K562 (cell line): ENCODE measurements around the gene MRPL30. TPM values are rescaled to one million over a fixed set of nuclear protein-coding genes. Genes with fewer than 3 reads are reported as not detected.
A peak's percentile ranks its signal among the peaks of the same experiment; 100 is the strongest.

Source experiments
- BCL6 ChIP-seq: fragments of 250-450 bp; sonication (Bioruptor Pico); IDR thresholded peaks from 2 replicates; pipeline ENCODE4 v1.4.0; 2020
- KLF16 ChIP-seq: IDR thresholded peaks from 2 replicates; pipeline ENCODE4 v1.6.1; 2016; ENCODE audit warnings: antibody characterized with exemption
- MEIS2 ChIP-seq: fragments of 450-650 bp; IDR thresholded peaks from 2 replicates; pipeline ENCODE4 v1.6.1; 2014; ENCODE audit warnings: mild to moderate bottlenecking; ENCODE audit not compliant: partially characterized antibody
- NFYB ChIP-seq: IDR thresholded peaks from 2 replicates; pipeline ENCODE4 v1.6.1; 2011; ENCODE audit warnings: mild to moderate bottlenecking, moderate library complexity; ENCODE audit not compliant: insufficient read length; ENCODE audit errors: extremely low read depth
- RBM39 ChIP-seq: fragments of 200-400 bp; formaldehyde crosslinking; optimal IDR thresholded peaks from 2 replicates; pipeline ENCODE3; 2018; ENCODE audit warnings: low read depth, low read length
- SIN3B ChIP-seq: fragments of 450-650 bp; IDR thresholded peaks from 2 replicates; pipeline ENCODE4 v1.6.1; 2017; ENCODE audit warnings: low read depth, mild to moderate bottlenecking, moderate library complexity
- SNRNP70 ChIP-seq: fragments of 200-400 bp; formaldehyde crosslinking; optimal IDR thresholded peaks from 2 replicates; pipeline ENCODE3; 2017; ENCODE audit warnings: low read depth, low read length
- TBL1XR1 ChIP-seq, 2 experiments: IDR thresholded peaks; 2 replicates each; pipeline ENCODE4 v1.6.1; 2012; ENCODE audit warnings: improper control_type of control experiment in 2 of 2, low read length in 2 of 2, mild to moderate bottlenecking in 1 of 2
- TSC22D4 ChIP-seq: fragments of 450-650 bp; IDR thresholded peaks from 2 replicates; pipeline ENCODE4 v1.6.1; 2016; ENCODE audit warnings: missing genetic modification characterization, missing biosample characterization, control low read depth
- ZNF324 ChIP-seq: fragments of 250-450 bp; sonication (Bioruptor Pico); IDR thresholded peaks from 2 replicates; pipeline ENCODE4 v1.4.0; 2020; ENCODE audit warnings: mild to moderate bottlenecking
- ZNF561 ChIP-seq: fragments of 450-650 bp; formaldehyde crosslinking; conservative IDR thresholded peaks from 2 replicates; pipeline ENCODE4 v1.4.0; 2020; ENCODE audit warnings: mild to moderate bottlenecking, moderate library complexity
- polyA plus RNA-seq, 8 experiments: library from polyadenylated mRNA; depleted of rRNA in 4 of 8; stranded (reverse) in 5 of 8; unstranded in 3 of 8; fragments of >200 nt; fragmentation: Nextera tagmentation in 2 of 8; fragmentation: Illumina TruSeq in 1 of 8; extraction: Ambion mirVana in 2 of 8; extraction: Trizol in 1 of 8; gene quantifications; 2 replicates each; pipeline versions ENCODE4 v1.2.1 to v1.2.3, GENCODE V29; 2011 to 2014; ENCODE audit warnings: inconsistent platforms in 1 of 8, missing spikeins in 1 of 8
- total RNA-seq, 7 experiments: library from RNA; depleted of rRNA in 6 of 7; stranded (reverse); fragments of >200 nt in 6 of 7; fragmentation: Illumina TruSeq in 2 of 7; extraction: Trizol in 2 of 7; gene quantifications; 2 replicates each; pipeline versions ENCODE4 v1.2.1 to v1.2.3, GENCODE V29; 2011 to 2021; ENCODE audit warnings: low replicate concordance in 1 of 7
- TF ChIP-seq, protein P1 (sequence below): fragments of 250-450 bp; sonication (Bioruptor Pico); IDR thresholded peaks from 2 replicates; pipeline ENCODE4 v1.4.0; 2020
- TF ChIP-seq, protein P2 (sequence below): sonication (generic); IDR thresholded peaks from 2 replicates; pipeline ENCODE4 v1.6.1; 2016
- TF ChIP-seq, protein P3 (sequence below): fragments of 250-450 bp; sonication (Bioruptor Pico); IDR thresholded peaks from 2 replicates; pipeline ENCODE4 v1.4.0; 2020
- TF ChIP-seq, protein P4 (sequence below): IDR thresholded peaks from 2 replicates; pipeline ENCODE4 v1.6.1; 2011; ENCODE audit not compliant: insufficient read length; ENCODE audit errors: extremely low read depth
- TF ChIP-seq, protein P5 (sequence below): fragments of 250-450 bp; sonication (Bioruptor Pico); IDR thresholded peaks from 2 replicates; pipeline ENCODE4 v1.4.0; 2020; ENCODE audit warnings: mild to moderate bottlenecking

The MRPL30 gene
- total and polyA plus RNA-seq, 9 of the 15 experiments (the other 6 are each of a cell fraction or from before 2014, with no cell fraction given), result 63.3 to 130 (median 87.0) TPM

DNA sequence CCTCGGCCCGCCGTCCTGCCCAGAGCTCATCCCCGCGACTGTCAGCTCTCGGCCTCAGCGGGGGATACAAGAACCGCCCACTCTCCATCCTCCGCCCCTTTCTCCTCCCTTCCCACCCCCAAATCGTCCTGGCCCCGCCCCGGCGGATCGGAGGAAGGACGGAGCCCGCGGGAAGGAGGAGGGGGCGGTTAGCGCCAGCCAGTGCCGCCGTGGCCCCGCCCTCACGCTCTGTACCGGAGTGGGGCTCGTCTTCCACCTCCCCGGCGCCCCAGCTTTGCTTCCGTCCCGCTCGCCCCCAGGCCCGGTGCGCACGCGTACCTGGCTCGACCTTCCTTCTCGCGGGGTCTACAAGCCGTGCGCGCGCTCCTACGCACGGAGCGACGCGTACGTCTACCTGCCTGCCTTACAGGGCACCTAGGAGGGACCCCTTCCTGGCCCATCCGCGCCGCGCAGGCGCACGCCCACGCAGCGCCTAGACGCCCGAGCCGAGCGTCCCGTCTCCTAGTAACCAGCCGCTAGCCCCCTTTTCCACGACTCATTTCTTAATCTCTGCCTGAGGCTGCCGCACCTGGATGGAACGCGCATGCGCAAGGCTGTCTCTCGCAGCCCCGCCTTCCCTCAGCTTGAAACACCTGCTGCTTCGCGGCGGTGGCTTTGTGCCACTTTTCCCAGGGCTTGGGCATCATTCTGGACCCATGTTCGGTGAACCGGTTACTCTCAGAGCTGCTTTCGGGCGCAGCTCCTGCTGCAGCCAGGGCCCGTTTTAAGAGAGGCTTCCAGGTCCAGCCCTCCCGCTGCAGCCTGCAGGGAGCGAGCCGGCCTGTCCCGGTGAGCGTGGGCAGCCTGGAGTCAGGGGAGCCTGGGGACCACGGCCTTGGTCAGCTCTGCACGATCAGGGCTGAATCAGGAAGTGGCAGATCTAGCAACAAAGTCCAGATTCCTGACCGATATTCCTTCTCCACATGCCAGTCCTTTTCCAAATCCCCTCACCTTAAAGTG lies 39.6 kb upstream of the MRPL30 start, which contains the start of gene C2orf15 (continued):
- TF ChIP-seq, protein P1, sequence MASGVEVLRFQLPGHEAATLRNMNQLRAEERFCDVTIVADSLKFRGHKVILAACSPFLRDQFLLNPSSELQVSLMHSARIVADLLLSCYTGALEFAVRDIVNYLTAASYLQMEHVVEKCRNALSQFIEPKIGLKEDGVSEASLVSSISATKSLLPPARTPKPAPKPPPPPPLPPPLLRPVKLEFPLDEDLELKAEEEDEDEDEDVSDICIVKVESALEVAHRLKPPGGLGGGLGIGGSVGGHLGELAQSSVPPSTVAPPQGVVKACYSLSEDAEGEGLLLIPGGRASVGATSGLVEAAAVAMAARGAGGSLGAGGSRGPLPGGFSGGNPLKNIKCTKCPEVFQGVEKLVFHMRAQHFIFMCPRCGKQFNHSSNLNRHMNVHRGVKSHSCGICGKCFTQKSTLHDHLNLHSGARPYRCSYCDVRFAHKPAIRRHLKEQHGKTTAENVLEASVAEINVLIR (CRISPR knock-in tag), result no peak
- TF ChIP-seq, protein P2, sequence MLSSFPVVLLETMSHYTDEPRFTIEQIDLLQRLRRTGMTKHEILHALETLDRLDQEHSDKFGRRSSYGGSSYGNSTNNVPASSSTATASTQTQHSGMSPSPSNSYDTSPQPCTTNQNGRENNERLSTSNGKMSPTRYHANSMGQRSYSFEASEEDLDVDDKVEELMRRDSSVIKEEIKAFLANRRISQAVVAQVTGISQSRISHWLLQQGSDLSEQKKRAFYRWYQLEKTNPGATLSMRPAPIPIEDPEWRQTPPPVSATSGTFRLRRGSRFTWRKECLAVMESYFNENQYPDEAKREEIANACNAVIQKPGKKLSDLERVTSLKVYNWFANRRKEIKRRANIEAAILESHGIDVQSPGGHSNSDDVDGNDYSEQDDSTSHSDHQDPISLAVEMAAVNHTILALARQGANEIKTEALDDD, result no peak
- TF ChIP-seq SNRNP70 (no peak), SIN3B (no peak; the same call in 1 of the 2 replicates), RBM39 (no peak), BCL6 (CRISPR knock-in tag) (no peak), TBL1XR1 (IDR thresholded peaks at IDR 0.05; ENCODE audit: low read length in 2 of 2) (no peak), NFYB (no peak), MEIS2 (peak; percentile 75), ZNF324 (CRISPR knock-in tag) (no peak), KLF16 (no peak), TSC22D4 (no peak), ZNF561 (no peak)
- TF ChIP-seq, protein P3, sequence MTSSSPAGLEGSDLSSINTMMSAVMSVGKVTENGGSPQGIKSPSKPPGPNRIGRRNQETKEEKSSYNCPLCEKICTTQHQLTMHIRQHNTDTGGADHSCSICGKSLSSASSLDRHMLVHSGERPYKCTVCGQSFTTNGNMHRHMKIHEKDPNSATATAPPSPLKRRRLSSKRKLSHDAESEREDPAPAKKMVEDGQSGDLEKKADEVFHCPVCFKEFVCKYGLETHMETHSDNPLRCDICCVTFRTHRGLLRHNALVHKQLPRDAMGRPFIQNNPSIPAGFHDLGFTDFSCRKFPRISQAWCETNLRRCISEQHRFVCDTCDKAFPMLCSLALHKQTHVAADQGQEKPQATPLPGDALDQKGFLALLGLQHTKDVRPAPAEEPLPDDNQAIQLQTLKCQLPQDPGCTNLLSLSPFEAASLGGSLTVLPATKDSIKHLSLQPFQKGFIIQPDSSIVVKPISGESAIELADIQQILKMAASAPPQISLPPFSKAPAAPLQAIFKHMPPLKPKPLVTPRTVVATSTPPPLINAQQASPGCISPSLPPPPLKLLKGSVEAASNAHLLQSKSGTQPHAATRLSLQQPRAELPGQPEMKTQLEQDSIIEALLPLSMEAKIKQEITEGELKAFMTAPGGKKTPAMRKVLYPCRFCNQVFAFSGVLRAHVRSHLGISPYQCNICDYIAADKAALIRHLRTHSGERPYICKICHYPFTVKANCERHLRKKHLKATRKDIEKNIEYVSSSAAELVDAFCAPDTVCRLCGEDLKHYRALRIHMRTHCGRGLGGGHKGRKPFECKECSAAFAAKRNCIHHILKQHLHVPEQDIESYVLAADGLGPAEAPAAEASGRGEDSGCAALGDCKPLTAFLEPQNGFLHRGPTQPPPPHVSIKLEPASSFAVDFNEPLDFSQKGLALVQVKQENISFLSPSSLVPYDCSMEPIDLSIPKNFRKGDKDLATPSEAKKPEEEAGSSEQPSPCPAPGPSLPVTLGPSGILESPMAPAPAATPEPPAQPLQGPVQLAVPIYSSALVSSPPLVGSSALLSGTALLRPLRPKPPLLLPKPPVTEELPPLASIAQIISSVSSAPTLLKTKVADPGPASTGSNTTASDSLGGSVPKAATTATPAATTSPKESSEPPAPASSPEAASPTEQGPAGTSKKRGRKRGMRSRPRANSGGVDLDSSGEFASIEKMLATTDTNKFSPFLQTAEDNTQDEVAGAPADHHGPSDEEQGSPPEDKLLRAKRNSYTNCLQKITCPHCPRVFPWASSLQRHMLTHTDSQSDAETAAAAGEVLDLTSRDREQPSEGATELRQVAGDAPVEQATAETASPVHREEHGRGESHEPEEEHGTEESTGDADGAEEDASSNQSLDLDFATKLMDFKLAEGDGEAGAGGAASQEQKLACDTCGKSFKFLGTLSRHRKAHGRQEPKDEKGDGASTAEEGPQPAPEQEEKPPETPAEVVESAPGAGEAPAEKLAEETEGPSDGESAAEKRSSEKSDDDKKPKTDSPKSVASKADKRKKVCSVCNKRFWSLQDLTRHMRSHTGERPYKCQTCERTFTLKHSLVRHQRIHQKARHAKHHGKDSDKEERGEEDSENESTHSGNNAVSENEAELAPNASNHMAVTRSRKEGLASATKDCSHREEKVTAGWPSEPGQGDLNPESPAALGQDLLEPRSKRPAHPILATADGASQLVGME (CRISPR knock-in tag), result 0 out of 2 replicates have a peak, but pooled peaks have one; percentile 62
- TF ChIP-seq, protein P4, sequence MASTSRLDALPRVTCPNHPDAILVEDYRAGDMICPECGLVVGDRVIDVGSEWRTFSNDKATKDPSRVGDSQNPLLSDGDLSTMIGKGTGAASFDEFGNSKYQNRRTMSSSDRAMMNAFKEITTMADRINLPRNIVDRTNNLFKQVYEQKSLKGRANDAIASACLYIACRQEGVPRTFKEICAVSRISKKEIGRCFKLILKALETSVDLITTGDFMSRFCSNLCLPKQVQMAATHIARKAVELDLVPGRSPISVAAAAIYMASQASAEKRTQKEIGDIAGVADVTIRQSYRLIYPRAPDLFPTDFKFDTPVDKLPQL, result no peak
- TF ChIP-seq, protein P5, sequence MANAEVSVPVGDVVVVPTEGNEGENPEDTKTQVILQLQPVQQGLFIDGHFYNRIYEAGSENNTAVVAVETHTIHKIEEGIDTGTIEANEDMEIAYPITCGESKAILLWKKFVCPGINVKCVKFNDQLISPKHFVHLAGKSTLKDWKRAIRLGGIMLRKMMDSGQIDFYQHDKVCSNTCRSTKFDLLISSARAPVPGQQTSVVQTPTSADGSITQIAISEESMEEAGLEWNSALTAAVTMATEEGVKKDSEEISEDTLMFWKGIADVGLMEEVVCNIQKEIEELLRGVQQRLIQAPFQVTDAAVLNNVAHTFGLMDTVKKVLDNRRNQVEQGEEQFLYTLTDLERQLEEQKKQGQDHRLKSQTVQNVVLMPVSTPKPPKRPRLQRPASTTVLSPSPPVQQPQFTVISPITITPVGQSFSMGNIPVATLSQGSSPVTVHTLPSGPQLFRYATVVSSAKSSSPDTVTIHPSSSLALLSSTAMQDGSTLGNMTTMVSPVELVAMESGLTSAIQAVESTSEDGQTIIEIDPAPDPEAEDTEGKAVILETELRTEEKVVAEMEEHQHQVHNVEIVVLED (CRISPR knock-in tag), result peak; percentile 49; the same call in 1 of the 2 replicates
